ENCODE results near the gene MICAL3. TPM values are rescaled to one million over a fixed set of nuclear protein-coding genes. Genes with fewer than 3 reads are reported as not detected.

The MICAL3 gene
- total and polyA plus RNA-seq, 2 experiments from 2014 or later, result 27.3 to 76.9 TPM

DNA sequence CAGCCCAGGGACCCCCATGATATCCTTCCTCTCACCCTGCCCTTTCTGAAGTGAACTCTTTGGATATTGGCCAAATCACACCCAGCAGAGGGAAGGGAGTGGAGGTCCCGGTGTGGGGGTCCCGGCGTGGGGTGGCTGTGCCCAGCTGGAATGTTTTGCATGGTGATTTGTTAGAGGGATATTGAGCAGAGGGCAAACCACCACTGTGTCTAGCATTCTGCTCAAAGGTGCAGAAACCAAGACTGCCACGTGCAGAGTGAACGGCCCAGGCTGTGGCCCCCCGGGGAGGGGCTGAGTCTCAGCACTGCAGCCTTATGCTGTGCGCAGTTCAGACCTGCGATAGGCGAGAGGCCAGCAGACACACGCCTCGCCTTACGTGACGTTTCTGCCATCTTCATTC is 242.2 kb downstream of the MICAL3 start:
- H3K27ac ChIP-seq, result no peak overlapping the region

DNA sequence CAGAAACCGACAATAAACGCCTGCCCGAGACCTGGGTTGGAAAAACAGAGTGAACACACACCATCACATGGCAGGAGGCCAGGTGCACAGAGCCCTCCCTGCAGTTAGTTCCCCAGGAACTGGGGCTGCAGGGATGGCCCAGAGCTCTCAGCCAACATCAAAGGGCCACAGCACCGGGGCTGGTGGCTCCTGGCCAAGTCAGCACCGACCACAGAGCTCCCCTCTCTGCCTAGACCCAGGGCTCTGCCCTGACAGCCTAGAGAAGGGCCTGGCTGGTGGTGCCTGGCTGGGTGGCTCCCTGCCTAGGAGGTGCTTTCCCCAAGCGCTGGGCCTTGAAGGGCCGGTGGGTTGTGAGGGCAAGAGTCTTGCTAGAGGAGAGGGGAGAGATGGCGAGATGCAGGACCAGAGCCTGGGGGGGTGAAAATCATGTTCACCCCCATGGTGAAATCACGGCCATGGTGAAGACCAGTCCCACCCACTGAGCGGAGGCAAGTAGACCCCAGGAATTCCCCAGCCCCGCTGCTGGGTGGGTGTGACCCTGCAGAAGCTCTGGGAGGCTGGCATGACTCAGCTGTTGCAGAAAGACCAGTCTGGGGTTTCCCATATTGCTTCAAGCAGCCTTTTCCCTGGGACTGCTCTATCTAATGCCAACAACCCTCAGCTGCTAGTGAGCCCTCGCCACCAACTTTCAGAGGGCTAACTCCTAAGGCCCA is 242.9 kb downstream of the MICAL3 start:
- TF ChIP-seq, protein P1, sequence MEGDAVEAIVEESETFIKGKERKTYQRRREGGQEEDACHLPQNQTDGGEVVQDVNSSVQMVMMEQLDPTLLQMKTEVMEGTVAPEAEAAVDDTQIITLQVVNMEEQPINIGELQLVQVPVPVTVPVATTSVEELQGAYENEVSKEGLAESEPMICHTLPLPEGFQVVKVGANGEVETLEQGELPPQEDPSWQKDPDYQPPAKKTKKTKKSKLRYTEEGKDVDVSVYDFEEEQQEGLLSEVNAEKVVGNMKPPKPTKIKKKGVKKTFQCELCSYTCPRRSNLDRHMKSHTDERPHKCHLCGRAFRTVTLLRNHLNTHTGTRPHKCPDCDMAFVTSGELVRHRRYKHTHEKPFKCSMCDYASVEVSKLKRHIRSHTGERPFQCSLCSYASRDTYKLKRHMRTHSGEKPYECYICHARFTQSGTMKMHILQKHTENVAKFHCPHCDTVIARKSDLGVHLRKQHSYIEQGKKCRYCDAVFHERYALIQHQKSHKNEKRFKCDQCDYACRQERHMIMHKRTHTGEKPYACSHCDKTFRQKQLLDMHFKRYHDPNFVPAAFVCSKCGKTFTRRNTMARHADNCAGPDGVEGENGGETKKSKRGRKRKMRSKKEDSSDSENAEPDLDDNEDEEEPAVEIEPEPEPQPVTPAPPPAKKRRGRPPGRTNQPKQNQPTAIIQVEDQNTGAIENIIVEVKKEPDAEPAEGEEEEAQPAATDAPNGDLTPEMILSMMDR (IDR thresholded peaks at IDR 0.05; ENCODE audit: low read depth, low read length), result no peak
- no peak overlapping the region for H3K4me3 ChIP-seq
- H3K27ac ChIP-seq, result no peak overlapping the region
- H3K36me3 ChIP-seq, result no peaks in the 10 kb centered on the region
- peak in 1 of 2 donors; percentile 89 for DNase-seq (ENCODE audit: low read depth in 1 of 2, low spot score in 1 of 2)
- H3K9me3 ChIP-seq (ENCODE audit: low read depth), result no peaks in the 10 kb centered on the region
- H3K4me1 ChIP-seq (ENCODE audit: low read depth), result peaks cover 5% of the 10 kb centered on the region
- H3K27me3 ChIP-seq, result no peaks in the 10 kb centered on the region

More for the DNA sequence above, 242.2 kb downstream of the MICAL3 start:
- TF ChIP-seq, protein P1 (IDR thresholded peaks at IDR 0.05; ENCODE audit: low read depth, low read length), result no peak
- H3K27me3 ChIP-seq, result no peaks in the 10 kb centered on the region
- H3K4me3 ChIP-seq, result no peak overlapping the region
- H3K36me3 ChIP-seq, result no peaks in the 10 kb centered on the region
- no peaks in the 10 kb centered on the region for H3K9me3 ChIP-seq (ENCODE audit: low read depth)
- DNase-seq (ENCODE audit: low read depth in 1 of 2, low spot score in 1 of 2), result no peak
- H3K4me1 ChIP-seq (ENCODE audit: low read depth), result peaks cover 10% of the 10 kb centered on the region

DNA sequence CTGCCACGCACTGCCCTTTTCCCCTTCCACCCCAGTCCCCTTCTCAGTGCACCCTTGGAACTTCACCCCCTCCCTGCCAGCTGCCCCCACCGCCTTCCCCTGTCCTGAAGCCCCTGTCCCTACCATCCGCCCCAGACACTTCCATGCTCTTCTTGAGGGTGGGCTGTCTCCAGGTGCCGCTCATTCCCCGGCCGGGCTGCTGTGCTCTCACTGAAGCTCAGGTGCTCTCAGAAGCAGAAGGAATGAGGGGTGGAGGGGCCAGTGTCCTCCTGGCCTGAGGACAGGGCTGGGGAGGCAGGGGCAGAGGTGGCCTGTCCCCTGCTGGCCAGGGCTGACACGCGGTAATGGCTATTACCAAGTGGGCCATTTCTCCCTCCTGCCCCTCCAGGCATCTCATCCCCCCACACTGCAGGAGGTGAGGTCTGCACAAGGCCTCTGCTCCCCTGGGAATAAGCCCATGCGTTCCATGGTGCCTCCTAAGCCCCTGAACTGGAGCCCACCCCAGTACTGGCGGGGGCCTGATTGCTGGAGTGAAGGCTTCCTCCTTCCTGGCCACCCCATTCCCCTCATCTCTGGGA is 243.5 kb downstream of the MICAL3 start:
- Histone ChIP-seq H3K36me3 (no peaks in the 10 kb centered on the region), H3K27me3 (no peaks in the 10 kb centered on the region), H3K4me1 (ENCODE audit: low read depth) (peaks cover 4% of the 10 kb centered on the region), H3K9me3 (ENCODE audit: low read depth) (no peaks in the 10 kb centered on the region), H3K27ac (no peak overlapping the region), H3K4me3 (no peak overlapping the region)
- TF ChIP-seq, protein P1 (IDR thresholded peaks at IDR 0.05; ENCODE audit: low read depth, low read length), result no peak
- DNase-seq (ENCODE audit: low read depth in 1 of 2, low spot score in 1 of 2), result no peak

DNA sequence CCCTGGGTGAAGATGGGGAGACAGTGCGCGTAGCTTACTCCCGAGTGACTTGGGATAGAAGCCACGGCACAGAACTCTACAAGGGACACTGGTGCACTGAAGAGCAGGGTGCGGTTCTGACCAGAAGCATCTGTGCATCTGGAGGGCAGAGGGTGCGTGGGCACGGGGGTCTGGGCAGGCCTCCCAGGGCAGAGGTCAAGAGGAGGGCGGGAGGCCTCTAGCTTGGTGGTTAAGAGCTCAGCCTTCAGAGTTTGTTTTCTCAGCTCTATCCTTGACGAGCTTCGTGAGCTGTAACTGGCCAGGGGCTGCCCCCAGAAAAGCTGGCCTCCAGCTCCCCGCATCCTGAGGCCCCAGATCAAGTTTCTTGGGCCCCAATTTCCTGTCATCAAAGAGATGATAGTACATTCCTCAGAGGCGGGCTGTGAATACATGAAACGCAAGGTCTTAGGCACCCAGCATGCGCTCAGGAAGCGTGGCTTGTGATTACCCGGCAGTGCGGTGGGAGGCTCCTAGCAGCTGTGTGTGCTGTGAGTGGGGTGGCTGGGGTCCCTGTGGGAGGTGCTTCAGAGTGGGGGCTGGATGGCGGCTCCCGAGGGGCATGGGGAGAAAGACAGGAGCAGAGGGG is 244.1 kb downstream of the MICAL3 start:
- Histone ChIP-seq H3K9me3 (ENCODE audit: low read depth) (no peaks in the 10 kb centered on the region), H3K27me3 (no peaks in the 10 kb centered on the region), H3K4me3 (no peak overlapping the region), H3K36me3 (no peaks in the 10 kb centered on the region), H3K27ac (no peak overlapping the region), H3K4me1 (ENCODE audit: low read depth) (peaks cover 4% of the 10 kb centered on the region)
- no peak for DNase-seq (ENCODE audit: low read depth in 1 of 2, low spot score in 1 of 2)
- TF ChIP-seq, protein P1 (IDR thresholded peaks at IDR 0.05; ENCODE audit: low read depth, low read length), result no peak

DNA sequence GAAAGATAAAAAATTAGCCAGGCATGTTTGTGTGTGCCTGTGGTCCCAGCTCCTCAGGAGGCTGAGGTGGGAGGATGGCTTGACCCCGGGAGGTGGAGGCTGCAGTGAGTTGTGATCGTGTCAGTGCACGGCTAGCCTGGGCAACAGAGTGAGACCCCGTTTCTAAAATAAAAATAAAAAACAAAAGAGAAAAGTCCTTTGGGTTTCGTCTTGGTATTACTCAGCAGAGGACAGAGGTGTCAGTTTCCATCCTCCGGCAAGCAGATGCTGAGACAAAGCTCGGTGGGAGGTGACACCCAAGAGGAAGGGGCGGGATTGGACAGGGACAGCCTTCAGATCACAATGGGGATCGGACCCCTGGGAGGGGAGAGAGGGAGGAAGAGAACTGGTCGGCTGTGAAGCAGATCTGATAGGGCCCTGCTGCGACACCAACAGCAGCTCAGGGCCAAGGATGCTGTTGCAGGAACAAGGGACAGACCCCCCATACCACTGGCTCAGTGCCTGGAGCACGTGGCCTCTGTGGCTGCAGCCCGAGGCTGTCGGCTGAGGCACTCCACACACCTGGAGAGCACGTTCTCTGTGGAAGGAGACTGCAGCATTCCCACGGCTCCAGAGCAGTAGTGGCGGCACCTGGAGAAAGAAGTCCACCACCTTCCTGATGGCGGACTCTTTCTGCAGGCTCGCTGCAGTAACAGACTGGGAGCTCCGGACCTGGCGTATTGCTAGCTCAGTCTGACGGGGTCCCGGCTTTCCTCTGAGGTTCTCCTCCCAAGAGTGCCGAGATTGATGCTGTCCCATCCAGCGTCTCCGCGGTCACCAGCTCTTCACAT is 244.9 kb downstream of the MICAL3 start:
- Histone ChIP-seq H3K27me3 (no peaks in the 10 kb centered on the region), H3K4me3 (no peak overlapping the region), H3K4me1 (ENCODE audit: low read depth) (peaks cover 4% of the 10 kb centered on the region), H3K27ac (no peak overlapping the region), H3K36me3 (no peaks in the 10 kb centered on the region), H3K9me3 (ENCODE audit: low read depth) (no peaks in the 10 kb centered on the region)
- TF ChIP-seq, protein P1 (IDR thresholded peaks at IDR 0.05; ENCODE audit: low read depth, low read length), result no peak
- no peak for DNase-seq (ENCODE audit: low read depth in 1 of 2, low spot score in 1 of 2)
